ENCODE measurements around the gene SYNDIG1L. TPM values are rescaled to one million over a fixed set of nuclear protein-coding genes. Genes with fewer than 3 reads are reported as not detected.

SYNDIG1L gene
- total and polyA plus RNA-seq, 12 donors, result 0.03 to 0.15 (median 0.13) TPM; not detected in 6

DNA sequence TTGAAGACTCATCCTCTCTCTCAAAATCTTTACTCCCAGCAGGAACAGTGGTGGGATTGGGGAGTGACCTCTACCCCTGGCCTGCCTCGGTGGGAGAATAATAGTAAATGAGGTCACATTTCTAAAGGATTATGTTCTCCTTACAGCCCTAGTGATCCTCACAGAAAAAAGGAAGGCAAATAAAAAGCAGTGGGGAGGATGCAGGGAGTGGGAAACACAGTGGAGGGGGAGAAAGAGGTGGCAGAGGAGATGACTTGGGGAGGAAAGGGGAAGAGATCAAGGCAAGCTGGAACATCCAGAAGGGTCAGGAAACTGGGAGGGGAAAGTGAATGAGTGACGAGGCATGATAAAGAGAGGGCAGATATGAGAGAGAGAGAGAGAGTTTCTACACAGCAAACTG lies 8.3 kb upstream of the SYNDIG1L start:
- TF ChIP-seq, protein P1, sequence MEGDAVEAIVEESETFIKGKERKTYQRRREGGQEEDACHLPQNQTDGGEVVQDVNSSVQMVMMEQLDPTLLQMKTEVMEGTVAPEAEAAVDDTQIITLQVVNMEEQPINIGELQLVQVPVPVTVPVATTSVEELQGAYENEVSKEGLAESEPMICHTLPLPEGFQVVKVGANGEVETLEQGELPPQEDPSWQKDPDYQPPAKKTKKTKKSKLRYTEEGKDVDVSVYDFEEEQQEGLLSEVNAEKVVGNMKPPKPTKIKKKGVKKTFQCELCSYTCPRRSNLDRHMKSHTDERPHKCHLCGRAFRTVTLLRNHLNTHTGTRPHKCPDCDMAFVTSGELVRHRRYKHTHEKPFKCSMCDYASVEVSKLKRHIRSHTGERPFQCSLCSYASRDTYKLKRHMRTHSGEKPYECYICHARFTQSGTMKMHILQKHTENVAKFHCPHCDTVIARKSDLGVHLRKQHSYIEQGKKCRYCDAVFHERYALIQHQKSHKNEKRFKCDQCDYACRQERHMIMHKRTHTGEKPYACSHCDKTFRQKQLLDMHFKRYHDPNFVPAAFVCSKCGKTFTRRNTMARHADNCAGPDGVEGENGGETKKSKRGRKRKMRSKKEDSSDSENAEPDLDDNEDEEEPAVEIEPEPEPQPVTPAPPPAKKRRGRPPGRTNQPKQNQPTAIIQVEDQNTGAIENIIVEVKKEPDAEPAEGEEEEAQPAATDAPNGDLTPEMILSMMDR (IDR thresholded peaks at IDR 0.05), result no peak
- 27 to 29% methylated on average over 2 of the region's 2 CpGs for WGBS, 2 donors
- Histone ChIP-seq H3K36me3 (no peaks in the 10 kb centered on the region), H3K27me3 (no peaks in the 10 kb centered on the region), H3K27ac (no peak overlapping the region), H3K9me3 (no peaks in the 10 kb centered on the region), H3K4me1 (peaks cover 0 to 4% (median 0%) of the 10 kb centered on the region in 9 donors), H3K4me3 (no peak overlapping the region)
- ATAC-seq, result no peak
- no peak for DNase-seq
- intact Hi-C loops (cut with DNase I), result no loop called here

- H3K4me3 ChIP-seq, result no peak overlapping the region
- WGBS, 2 donors, result 84 to 90% methylated on average over 7 of the region's 7 CpGs
- TF ChIP-seq, protein P1 (IDR thresholded peaks at IDR 0.05), result no peak
- H3K9me3 ChIP-seq, result no peaks in the 10 kb centered on the region
- H3K4me1 ChIP-seq, result peaks cover 0 to 5% (median 0%) of the 10 kb centered on the region in 9 donors
- DNase-seq (no peak), ATAC-seq (no peak)
- intact Hi-C loops (cut with DNase I), result no loop called here
- H3K36me3 ChIP-seq, result no peaks in the 10 kb centered on the region
- H3K27me3 ChIP-seq, result peaks cover 0 to 17% (median 8%) of the 10 kb centered on the region in 7 donors
- H3K27ac ChIP-seq, result no peak overlapping the region
These were observed 4.0 kb upstream of the SYNDIG1L start for GRCh38 chr14:74429991-74430390.

DNA sequence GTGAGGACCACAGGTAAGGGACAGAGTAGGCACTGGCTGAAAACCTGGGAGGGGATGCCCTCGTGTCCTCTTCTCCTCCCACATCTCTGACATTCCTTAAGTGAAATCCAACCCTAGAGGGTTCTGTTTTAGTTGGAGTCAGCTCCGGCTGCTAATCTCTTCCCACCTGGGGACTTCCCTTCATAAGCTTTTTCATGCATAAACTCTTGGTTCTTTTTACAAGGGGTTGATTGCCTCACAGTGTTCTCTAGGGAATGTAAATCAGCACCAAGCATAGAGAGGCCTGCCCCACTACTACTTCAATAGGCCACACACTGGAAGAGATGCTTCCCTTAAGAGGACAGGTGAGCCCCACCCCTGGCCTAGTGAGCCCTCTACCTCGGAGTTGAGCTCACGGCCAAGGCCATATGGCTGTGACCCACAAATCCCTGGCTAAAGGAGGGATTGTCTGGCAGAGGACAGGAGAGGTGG lies 3.2 kb upstream of the SYNDIG1L start:
- peaks cover 0 to 25% (median 16%) of the 10 kb centered on the region in 7 donors for H3K27me3 ChIP-seq
- DNase-seq (no peak), ATAC-seq (no peak)
- 56 to 61% methylated on average over 4 of the region's 4 CpGs for WGBS, 2 donors
- H3K4me3 ChIP-seq, result no peak overlapping the region
- no peaks in the 10 kb centered on the region for H3K36me3 ChIP-seq
- TF ChIP-seq, protein P1 (IDR thresholded peaks at IDR 0.05), result no peak
- intact Hi-C loops (cut with DNase I), result no loop called here
- no peaks in the 10 kb centered on the region for H3K9me3 ChIP-seq
- no peak overlapping the region for H3K27ac ChIP-seq
- H3K4me1 ChIP-seq, result peaks cover 0 to 5% (median 0%) of the 10 kb centered on the region in 9 donors

- DNase-seq (no peak), ATAC-seq (no peak)
- H3K27me3 ChIP-seq, result peaks cover 0 to 28% (median 22%) of the 10 kb centered on the region in 7 donors
- intact Hi-C loops (cut with DNase I), result no loop called here
- H3K4me1 ChIP-seq, result peaks cover 0 to 5% (median 0%) of the 10 kb centered on the region in 9 donors
- H3K9me3 ChIP-seq, result no peaks in the 10 kb centered on the region
- H3K4me3 ChIP-seq, result no peak overlapping the region
- TF ChIP-seq, protein P1 (IDR thresholded peaks at IDR 0.05), result no peak
- no peaks in the 10 kb centered on the region for H3K36me3 ChIP-seq
- 95 to 100% methylated on average over 1 of the region's 1 CpG for WGBS, 2 donors
- H3K27ac ChIP-seq, result no peak overlapping the region
These were observed 1.6 kb upstream of the SYNDIG1L start for GRCh38 chr14:74427651-74428050.
